Keratinocyte (primary cell): ENCODE data around the gene LHFPL4. TPM values are rescaled to one million over a fixed set of nuclear protein-coding genes. Genes with fewer than 3 reads are reported as not detected.

Experiments
- DNase-seq: peaks from one replicate; pipeline ENCODE4 v3.0.0-alpha.2; 2011; ENCODE audit warnings: low read depth, missing footprints, low spot score
- FAIRE-seq: peaks from 2 replicates; lab custom pipeline; 2011; peaks lifted over from hg19 to GRCh38; lab: Jason Lieb, UNC
- H2AFZ ChIP-seq: 2 replicates; pipeline ENCODE4 v1.6.0; 2012; ENCODE audit warnings: low read length, control low read depth, inconsistent platforms; ENCODE audit not compliant: control insufficient read depth
- H3K27ac ChIP-seq: 2 replicates; pipeline ENCODE4 v1.5.1; 2011; ENCODE audit warnings: low read length; ENCODE audit not compliant: control insufficient read depth, insufficient read depth
- H3K27me3 ChIP-seq: 3 replicates; pipeline ENCODE4 v1.6.0; 2011; ENCODE audit warnings: low read length; ENCODE audit not compliant: control insufficient read depth, insufficient read depth; ENCODE audit errors: extremely low read depth
- H3K36me3 ChIP-seq, 2 experiments: 2 replicates in 1 of 2; 3 replicates in 1 of 2; pipeline ENCODE4 v1.5.1; 2011; ENCODE audit warnings: low read length in 2 of 2, mild to moderate bottlenecking in 1 of 2; ENCODE audit not compliant: control insufficient read depth in 2 of 2, insufficient read depth in 2 of 2; ENCODE audit errors: extremely low read depth in 1 of 2
- H3K4me1 ChIP-seq: 3 replicates; pipeline ENCODE4 v1.5.1; 2011; ENCODE audit warnings: low read length; ENCODE audit not compliant: control insufficient read depth, insufficient read depth; ENCODE audit errors: extremely low read depth
- H3K4me2 ChIP-seq: 3 replicates; pipeline ENCODE4 v1.6.0; 2011; ENCODE audit warnings: low read depth, low read length; ENCODE audit not compliant: control insufficient read depth, insufficient read depth; ENCODE audit errors: extremely low read depth
- H3K4me3 ChIP-seq, 3 experiments: fragments of 200-600 bp in 1 of 3; sonication (generic) in 1 of 3; 2 replicates in 2 of 3; 3 replicates in 1 of 3; pipeline ENCODE4 v1.5.1; 2011 to 2016; ENCODE audit warnings: low read length in 3 of 3, mild to moderate bottlenecking in 3 of 3, control low read depth in 2 of 3, inconsistent platforms in 1 of 3, low read depth in 1 of 3, mixed read lengths in 1 of 3, mixed run types in 1 of 3, moderate library complexity in 1 of 3; ENCODE audit not compliant: control insufficient read depth in 2 of 3, insufficient read depth in 2 of 3; ENCODE audit errors: extremely low read depth in 1 of 3
- H3K79me2 ChIP-seq: 2 replicates; pipeline ENCODE4 v1.6.0; 2012; ENCODE audit warnings: low read length; ENCODE audit not compliant: control insufficient read depth, insufficient read depth
- H3K9ac ChIP-seq: 3 replicates; pipeline ENCODE4 v1.6.0; 2011; ENCODE audit warnings: low read length; ENCODE audit not compliant: control insufficient read depth, insufficient read depth; ENCODE audit errors: extremely low read depth
- H3K9me1 ChIP-seq: 3 replicates; pipeline ENCODE4 v1.6.0; 2011; ENCODE audit warnings: low read length; ENCODE audit not compliant: control insufficient read depth, insufficient read depth; ENCODE audit errors: extremely low read depth
- H3K9me3 ChIP-seq: 2 replicates; pipeline ENCODE4 v1.5.1; 2012; ENCODE audit warnings: low read depth, low read length; ENCODE audit not compliant: control insufficient read depth
- H4K20me1 ChIP-seq: 3 replicates; pipeline ENCODE4 v1.6.0; 2011; ENCODE audit warnings: low read length; ENCODE audit not compliant: control insufficient read depth, insufficient read depth; ENCODE audit errors: extremely low read depth
- CTCF ChIP-seq, 3 experiments: IDR thresholded peaks in 1 of 3; conservative IDR thresholded peaks in 1 of 3; optimal IDR thresholded peaks in 1 of 3; 2 replicates in 2 of 3; 3 replicates in 1 of 3; pipeline versions ENCODE3 to v1.5.1; 2011; ENCODE audit warnings: low read length in 3 of 3, mild to moderate bottlenecking in 3 of 3, moderate library complexity in 2 of 3, control low read depth in 1 of 3, inconsistent platforms in 1 of 3; ENCODE audit not compliant: insufficient read depth in 2 of 3; ENCODE audit errors: extremely low read depth in 1 of 3
- EZH2 ChIP-seq: IDR thresholded peaks from one replicate; pipeline ENCODE4 v1.6.1; 2012; ENCODE audit warnings: inconsistent platforms, mild to moderate bottlenecking, low read length, moderate library complexity
- dilution Hi-C: fragments of 300-500 bp; cut with MboI; formaldehyde crosslinking; loops from one replicate; pipeline ENCODE4 v1.7.0; 2020; ENCODE audit warnings: low sequenced_read_pairs; ENCODE audit not compliant: extremely low pct_ligation_motif_present
- polyA plus RNA-seq, 5 experiments: library from polyadenylated mRNA; depleted of rRNA in 3 of 5; stranded (reverse) in 3 of 5; stranded (forward) in 1 of 5; unstranded in 1 of 5; fragments of >200 nt; gene quantifications; 1 replicate in 1 of 5; 2 replicates in 3 of 5; 3 replicates in 1 of 5; pipeline versions ENCODE4 v1.2.1 to v1.2.3, GENCODE V29; 2011 to 2012; ENCODE audit warnings: missing spikeins in 2 of 5, low read depth in 1 of 5, low replicate concordance in 1 of 5

Gene LHFPL4
- polyA plus RNA-seq, 1 donor (not counting 4 experiments of a cell fraction or from before 2014, with no cell fraction given): not detected

GRCh38 chr3:9583792-9584191 is 30.2 kb upstream of the LHFPL4 start:
- H3K27me3 ChIP-seq: no peaks in the 10 kb centered on the region
- H2AFZ ChIP-seq: no peak overlapping the region
- H3K9me3 ChIP-seq: no peaks in the 10 kb centered on the region
- H3K36me3 ChIP-seq: no peaks in the 10 kb centered on the region
- no peaks in the 10 kb centered on the region for H3K79me2 ChIP-seq
- no peaks in the 10 kb centered on the region for H4K20me1 ChIP-seq
- FAIRE-seq (no peak), DNase-seq (no peak)
- H3K9ac ChIP-seq: no peak overlapping the region
- H3K4me3 ChIP-seq: no peak overlapping the region
- dilution Hi-C loops: no loop called here
- no peaks in the 10 kb centered on the region for H3K9me1 ChIP-seq
- H3K4me2 ChIP-seq: no peak overlapping the region
- no peaks in the 10 kb centered on the region for H3K4me1 ChIP-seq
- no peak for TF ChIP-seq CTCF (optimal IDR thresholded peaks at IDR 0.05 in 1 of 3, IDR thresholded peaks at IDR 0.05 in 1 of 3, conservative IDR thresholded peaks at IDR 0.05 in 1 of 3; ENCODE audit: extremely low read depth in 1 of 3, insufficient read depth in 2 of 3, low read length in 3 of 3)
- no peak for TF ChIP-seq EZH2
- no peak overlapping the region for H3K27ac ChIP-seq

- no peaks in the 10 kb centered on the region for H3K79me2 ChIP-seq
- H3K36me3 ChIP-seq: no peaks in the 10 kb centered on the region
- H3K4me3 ChIP-seq: no peak overlapping the region
- no peaks in the 10 kb centered on the region for H4K20me1 ChIP-seq
- dilution Hi-C loops: no loop called here
- H3K4me2 ChIP-seq: no peak overlapping the region
- FAIRE-seq (no peak), DNase-seq (no peak)
- no peaks in the 10 kb centered on the region for H3K9me1 ChIP-seq
- no peaks in the 10 kb centered on the region for H3K9me3 ChIP-seq
- no peak overlapping the region for H3K9ac ChIP-seq
- H3K27me3 ChIP-seq: no peaks in the 10 kb centered on the region
- H3K27ac ChIP-seq: no peak overlapping the region
- H3K4me1 ChIP-seq: no peaks in the 10 kb centered on the region
- TF ChIP-seq EZH2 (no peak), CTCF (optimal IDR thresholded peaks at IDR 0.05 in 1 of 3, IDR thresholded peaks at IDR 0.05 in 1 of 3, conservative IDR thresholded peaks at IDR 0.05 in 1 of 3; ENCODE audit: extremely low read depth in 1 of 3, insufficient read depth in 2 of 3, low read length in 3 of 3) (no peak)
- no peak overlapping the region for H2AFZ ChIP-seq
These were observed 29.7 kb upstream of the LHFPL4 start for GRCh38 chr3:9583371-9583770.
